Immature natural killer cell (primary cell): ENCODE data around the gene SLAMF6. TPM values are rescaled to one million over a fixed set of nuclear protein-coding genes. Genes with fewer than 3 reads are reported as not detected.
"Not testable (repeated sequence)": the region's sequence is repeated elsewhere in the genome, so short reads cannot be mapped to it uniquely, and the experiment has no call there.

Source experiments
- DNase-seq, 3 donors: peaks; one replicate each; pipeline ENCODE4 v3.0.0; 2022; ENCODE audit warnings: mixed read lengths in 1 of 3
- H3K27ac Mint-ChIP-seq, 6 donors: one replicate each; pipeline ENCODE4 v1.8.0; 2020; ENCODE audit warnings: mixed read lengths in 6 of 6, mild to moderate bottlenecking in 5 of 6, inconsistent platforms in 4 of 6, moderate library complexity in 3 of 6
- H3K27me3 Mint-ChIP-seq, 3 donors: one replicate each; pipeline ENCODE4 v1.8.0; 2020 to 2021; ENCODE audit warnings: low read depth in 3 of 3, mild to moderate bottlenecking in 3 of 3, mixed read lengths in 3 of 3, moderate library complexity in 3 of 3, inconsistent platforms in 1 of 3
- H3K36me3 Mint-ChIP-seq, 3 donors: one replicate each; pipeline ENCODE4 v1.8.0; 2020; ENCODE audit warnings: mixed read lengths in 3 of 3, inconsistent platforms in 2 of 3, mild to moderate bottlenecking in 2 of 3
- H3K4me1 Mint-ChIP-seq, 2 donors: one replicate each; pipeline ENCODE4 v1.8.0; 2020; ENCODE audit warnings: inconsistent platforms in 2 of 2, mild to moderate bottlenecking in 2 of 2, mixed read lengths in 2 of 2, moderate library complexity in 1 of 2
- H3K4me3 Mint-ChIP-seq, 5 donors: one replicate each; pipeline ENCODE4 v1.8.0; 2020; ENCODE audit warnings: mild to moderate bottlenecking in 5 of 5, mixed read lengths in 5 of 5, inconsistent platforms in 3 of 5, moderate library complexity in 3 of 5
- H3K9me3 Mint-ChIP-seq, 6 donors: one replicate each; pipeline ENCODE4 v1.8.0; 2020; ENCODE audit warnings: mild to moderate bottlenecking in 6 of 6, mixed read lengths in 6 of 6, inconsistent platforms in 4 of 6, moderate library complexity in 3 of 6
- polyA plus RNA-seq, 3 donors: library from polyadenylated mRNA; unstranded; fragments of 300-500 nt; fragmentation: Illumina TruSeq; gene quantifications; one replicate each; pipeline ENCODE4 v1.2.3, GENCODE V29; 2021

The SLAMF6 gene
- polyA plus RNA-seq, 3 donors from 2014 or later = 105 to 210 (median 125) TPM

DNA sequence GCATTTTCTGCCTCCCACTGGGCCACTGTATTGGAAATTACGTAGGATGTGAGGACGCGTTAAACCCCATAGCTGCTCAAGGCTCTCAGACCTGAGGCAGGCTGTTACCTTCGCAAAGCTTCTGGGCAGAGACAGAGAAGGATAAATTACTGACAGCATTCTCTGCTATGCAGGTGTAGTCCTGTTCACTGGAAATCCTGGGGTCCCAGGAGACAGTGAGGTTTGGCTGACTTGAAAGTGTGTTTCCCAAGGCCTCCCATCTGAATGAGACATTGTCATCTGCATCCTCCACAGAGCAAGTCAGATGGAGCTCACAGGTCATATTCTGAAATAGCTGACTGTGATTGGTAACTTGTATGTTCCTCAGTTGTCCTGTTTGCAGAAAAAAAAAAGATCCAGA is 32.0 kb downstream of the SLAMF6 start:
- H3K4me3 Mint-ChIP-seq = no peak overlapping the region
- H3K36me3 Mint-ChIP-seq = peaks cover 18 to 53% (median 41%) of the 10 kb centered on the region in 3 donors
- H3K4me1 Mint-ChIP-seq = peaks cover 16 to 52% of the 10 kb centered on the region in 2 donors
- H3K27me3 Mint-ChIP-seq = no peaks in the 10 kb centered on the region
- H3K9me3 Mint-ChIP-seq = no peaks in the 10 kb centered on the region
- no peak for DNase-seq
- H3K27ac Mint-ChIP-seq = peak overlapping the region in 2 of 6 donors; percentile 12 to 84

GRCh38 chr1:160489513-160490261 is 33.4 kb downstream of the SLAMF6 start:
- DNase-seq = no peak
- Mint-ChIP-seq H3K27me3 (no peaks in the 10 kb centered on the region), H3K4me3 (no peak overlapping the region), H3K4me1 (peaks cover 10 to 38% of the 10 kb centered on the region in 2 donors), H3K36me3 (peaks cover 18 to 49% (median 41%) of the 10 kb centered on the region in 3 donors), H3K9me3 (no peaks in the 10 kb centered on the region), H3K27ac (peak overlapping the region in 5 of 6 donors; percentile 12 to 84 (median 79))

GRCh38 chr1:160488347-160489058 is 34.6 kb downstream of the SLAMF6 start:
- peaks cover 7 to 39% of the 10 kb centered on the region in 2 donors for H3K4me1 Mint-ChIP-seq

DNA sequence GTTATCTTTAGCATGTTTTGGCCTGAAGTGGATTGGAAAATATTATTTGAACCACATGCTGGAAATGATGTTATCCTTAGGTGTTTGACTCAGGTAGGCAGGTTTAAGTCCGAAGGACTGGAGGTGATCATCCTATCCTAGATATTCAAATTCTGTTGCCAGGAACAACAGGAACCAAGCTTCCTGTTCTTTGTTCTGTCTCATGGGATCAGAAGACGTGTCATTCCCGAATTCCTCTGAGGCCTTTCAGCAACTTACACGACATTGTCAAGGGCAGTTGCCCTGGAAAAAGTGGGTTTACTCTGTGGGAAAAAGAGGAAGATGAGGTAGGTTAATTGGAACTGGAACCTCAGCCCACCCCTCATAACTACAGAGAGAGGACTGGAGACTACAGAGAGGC is 36.6 kb downstream of the SLAMF6 start:
- DNase-seq = no peak
- peaks cover 14 to 45% (median 36%) of the 10 kb centered on the region in 3 donors for H3K36me3 Mint-ChIP-seq
- no peak overlapping the region for H3K4me3 Mint-ChIP-seq
- H3K27me3 Mint-ChIP-seq = no peaks in the 10 kb centered on the region
- H3K27ac Mint-ChIP-seq = peak overlapping the region; percentile 25 to 84 (median 54)
- peaks cover 21 to 57% of the 10 kb centered on the region in 2 donors for H3K4me1 Mint-ChIP-seq
- H3K9me3 Mint-ChIP-seq = no peaks in the 10 kb centered on the region

More at GRCh38 chr1:160488347-160489058, 34.6 kb downstream of the SLAMF6 start:
- H3K27me3 Mint-ChIP-seq = no peaks in the 10 kb centered on the region
- H3K36me3 Mint-ChIP-seq = peaks cover 14 to 45% (median 36%) of the 10 kb centered on the region in 3 donors
- no peak for DNase-seq
- no peak overlapping the region for H3K4me3 Mint-ChIP-seq
- peak overlapping the region in 5 of 6 donors; percentile 47 to 84 (median 69) for H3K27ac Mint-ChIP-seq
- H3K9me3 Mint-ChIP-seq = no peaks in the 10 kb centered on the region

DNA sequence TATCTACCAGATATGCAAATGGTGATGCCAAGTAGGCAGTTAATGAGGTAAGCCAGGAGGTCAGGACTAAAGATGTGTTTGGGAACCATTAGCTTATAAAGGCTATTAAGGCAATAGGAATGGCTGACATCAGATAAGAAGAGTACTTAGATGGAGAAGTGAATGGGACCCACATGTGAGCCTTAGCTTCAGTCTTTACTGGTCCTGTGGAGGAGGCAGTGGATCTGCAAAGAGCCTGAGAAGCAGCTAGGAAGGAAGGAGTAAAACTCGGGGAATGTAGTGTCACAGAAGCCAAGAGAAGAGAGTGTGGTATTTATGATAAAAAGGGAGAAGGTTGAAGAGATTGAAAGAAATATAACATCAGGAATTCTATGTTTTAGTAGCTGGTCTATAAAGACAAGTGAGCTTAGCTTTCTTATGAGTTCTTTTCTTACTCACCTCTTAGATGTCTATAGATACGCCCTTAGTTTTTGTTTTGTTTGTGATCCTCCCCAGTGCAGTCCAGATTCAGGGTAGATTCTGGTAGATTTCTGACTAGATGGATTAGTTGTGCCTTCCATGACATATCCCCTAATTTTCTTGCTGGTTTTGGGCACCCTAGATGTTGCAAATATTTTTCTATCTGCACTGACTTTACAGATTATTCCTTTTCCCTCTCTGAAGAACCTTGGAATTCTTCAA is 39.4 kb downstream of the SLAMF6 start:
- peaks cover 0 to 9% (median 3%) of the 10 kb centered on the region in 6 donors for H3K9me3 Mint-ChIP-seq
- H3K36me3 Mint-ChIP-seq = peaks cover 21 to 33% (median 24%) of the 10 kb centered on the region in 3 donors
- DNase-seq = no peak
- H3K27me3 Mint-ChIP-seq = no peaks in the 10 kb centered on the region
- no peak overlapping the region for H3K4me3 Mint-ChIP-seq
- peaks cover 38 to 62% of the 10 kb centered on the region in 2 donors for H3K4me1 Mint-ChIP-seq
- H3K27ac Mint-ChIP-seq = peak overlapping the region; percentile 68 to 90 (median 82)

DNA sequence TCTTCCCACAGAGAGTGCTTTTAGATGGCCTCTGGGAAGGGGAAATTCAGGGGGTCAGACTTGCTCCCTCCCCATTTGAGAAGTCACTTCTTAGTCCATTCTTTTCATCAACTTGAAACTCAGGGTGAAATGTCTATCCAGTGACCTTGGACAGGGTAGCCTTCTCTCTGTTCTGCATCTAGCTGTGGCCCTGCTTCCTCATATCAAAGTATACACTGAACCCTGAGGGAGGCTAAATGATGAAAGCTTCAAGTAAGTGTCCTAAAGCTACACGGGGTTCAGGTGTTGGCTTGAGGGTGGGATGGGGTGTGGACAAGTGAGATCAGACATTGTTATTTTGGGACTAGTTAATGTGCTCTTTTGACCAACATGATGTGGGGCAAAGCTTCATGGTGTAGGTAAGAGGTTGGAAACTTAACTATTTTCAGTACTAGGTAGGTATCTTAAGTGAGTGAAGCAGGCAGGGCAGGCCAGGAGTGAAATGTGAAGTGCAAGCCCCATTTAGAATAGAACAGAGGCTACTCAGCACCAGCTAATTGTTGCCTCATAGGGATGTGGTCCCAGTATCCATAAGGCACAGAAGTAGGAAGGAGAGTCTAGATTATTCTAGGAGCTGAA is 41.0 kb downstream of the SLAMF6 start:
- peaks cover 2 to 13% (median 9%) of the 10 kb centered on the region in 6 donors for H3K9me3 Mint-ChIP-seq
- peak overlapping the region in 1 of 5 donors; percentile 54 for H3K4me3 Mint-ChIP-seq
- H3K27me3 Mint-ChIP-seq = peaks cover 0 to 2% (median 0%) of the 10 kb centered on the region in 3 donors
- peaks cover 17 to 31% (median 26%) of the 10 kb centered on the region in 3 donors for H3K36me3 Mint-ChIP-seq
- H3K27ac Mint-ChIP-seq = peak overlapping the region; percentile 65 to 91 (median 80)
- H3K4me1 Mint-ChIP-seq = peaks cover 40 to 52% of the 10 kb centered on the region in 2 donors
- no peak for DNase-seq

DNA sequence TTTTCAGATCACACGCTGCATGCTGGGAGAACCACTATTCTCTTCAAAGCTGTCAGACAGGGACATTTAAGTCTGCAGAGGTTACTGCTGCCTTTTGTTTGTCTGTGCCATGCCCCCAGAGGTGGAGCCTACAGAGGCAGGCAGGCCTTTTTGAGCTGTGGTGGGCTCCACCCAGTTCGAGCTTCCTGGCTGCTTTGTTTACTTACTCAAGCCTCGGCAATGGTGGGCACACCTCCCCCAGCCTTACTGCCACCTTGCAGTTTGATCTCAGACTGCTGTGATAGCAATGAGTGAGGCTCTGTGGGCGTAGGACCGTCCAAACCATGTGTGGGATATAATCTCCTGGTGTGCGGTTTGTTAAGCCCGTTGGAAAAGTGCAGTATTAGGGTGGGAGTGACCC is 42.3 kb downstream of the SLAMF6 start:
- Mint-ChIP-seq H3K4me1 (peaks cover 40 to 44% of the 10 kb centered on the region in 2 donors), H3K36me3 (peaks cover 7 to 20% (median 17%) of the 10 kb centered on the region in 3 donors), H3K4me3 (peak overlapping the region; percentile 38 to 63 (median 58)), H3K27ac (peak overlapping the region; percentile 65 to 91 (median 80)), H3K9me3 (peaks cover 2 to 13% (median 9%) of the 10 kb centered on the region in 6 donors)
- H3K27me3 Mint-ChIP-seq = not testable (repeated sequence)
- peak; percentile 50 to 66 (median 53) for DNase-seq

DNA sequence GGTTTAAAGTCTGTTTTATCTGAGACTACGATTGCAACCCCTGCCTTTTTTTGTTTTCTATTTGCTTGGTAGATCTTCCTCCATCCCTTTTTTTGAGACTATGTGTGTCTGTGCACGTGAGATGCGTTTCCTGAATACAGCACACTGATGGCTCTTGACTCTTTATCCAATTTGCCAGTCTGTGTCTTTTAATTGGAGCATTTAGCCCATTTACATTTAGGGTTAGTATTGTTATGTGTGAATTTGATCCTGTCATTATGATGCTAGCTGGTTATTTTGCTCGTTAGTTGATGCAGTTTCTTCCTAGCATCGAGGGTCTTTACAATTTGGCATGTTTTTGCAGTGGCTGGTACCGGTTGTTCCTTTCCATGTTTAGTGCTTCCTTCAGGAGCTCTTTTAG is 44.0 kb downstream of the SLAMF6 start:
- Mint-ChIP-seq H3K4me1 (peaks cover 40 to 44% of the 10 kb centered on the region in 2 donors), H3K9me3 (peaks cover 2 to 13% (median 9%) of the 10 kb centered on the region in 6 donors), H3K4me3 (peak overlapping the region in 1 of 5 donors; percentile 22), H3K27ac (peak overlapping the region in 2 of 6 donors; percentile 43 to 50), H3K36me3 (peaks cover 0 to 13% (median 12%) of the 10 kb centered on the region in 3 donors)
- not testable (repeated sequence) for DNase-seq, H3K27me3 Mint-ChIP-seq

DNA sequence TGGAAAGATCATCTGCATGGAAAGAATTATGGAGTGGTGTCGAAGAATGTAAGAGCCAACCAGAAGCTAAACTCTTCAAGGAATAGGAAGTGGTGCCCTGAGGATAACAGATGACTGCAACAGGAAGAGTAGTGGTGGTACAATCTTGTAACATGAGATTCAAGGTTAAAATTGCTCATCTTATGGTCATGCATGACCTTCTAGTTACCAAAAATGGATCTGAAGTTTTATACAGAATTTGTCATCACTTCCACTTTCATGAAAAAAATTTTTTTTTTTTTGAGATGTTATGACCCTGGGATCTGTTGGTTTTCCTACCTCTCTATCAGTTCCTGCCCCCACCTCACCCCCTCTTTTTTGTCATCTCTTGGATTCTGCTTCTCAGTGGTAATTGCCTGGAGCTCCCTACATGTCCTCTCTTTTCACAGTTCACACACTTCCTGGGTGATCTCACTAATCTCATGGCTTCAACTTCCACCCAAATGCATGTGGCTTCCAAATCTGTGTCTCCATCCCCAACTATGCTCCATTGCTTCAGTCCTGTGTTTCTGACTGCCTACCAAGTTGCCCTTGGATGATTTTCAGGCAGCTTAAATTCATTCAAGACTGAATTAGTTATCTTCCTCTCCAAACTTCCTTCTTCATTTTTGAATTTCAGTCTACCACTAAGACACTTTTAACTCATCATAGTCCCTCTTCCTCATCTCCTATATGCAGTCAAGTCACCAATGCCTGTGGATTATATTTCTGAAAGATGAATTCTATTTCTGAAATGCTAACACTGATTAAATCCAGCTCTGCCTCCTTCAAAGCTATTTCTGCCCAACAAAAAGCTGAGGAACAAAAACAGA is 48.4 kb downstream of the SLAMF6 start:
- peaks cover 0 to 13% (median 8%) of the 10 kb centered on the region in 3 donors for H3K36me3 Mint-ChIP-seq
- peaks cover 0 to 2% (median 2%) of the 10 kb centered on the region in 3 donors for H3K27me3 Mint-ChIP-seq
- no peak overlapping the region for H3K27ac Mint-ChIP-seq
- H3K9me3 Mint-ChIP-seq = peaks cover 2 to 10% (median 7%) of the 10 kb centered on the region in 6 donors
- no peak overlapping the region for H3K4me3 Mint-ChIP-seq
- H3K4me1 Mint-ChIP-seq = peaks cover 1 to 6% of the 10 kb centered on the region in 2 donors
- DNase-seq = no peak

GRCh38 chr1:160472112-160472511 is 50.9 kb downstream of the SLAMF6 start:
- Mint-ChIP-seq H3K4me3 (no peak overlapping the region), H3K36me3 (no peaks in the 10 kb centered on the region), H3K27ac (no peak overlapping the region), H3K9me3 (no peaks in the 10 kb centered on the region), H3K4me1 (peaks cover 3 to 5% of the 10 kb centered on the region in 2 donors), H3K27me3 (peaks cover 0 to 2% (median 0%) of the 10 kb centered on the region in 3 donors)
- no peak for DNase-seq

DNA sequence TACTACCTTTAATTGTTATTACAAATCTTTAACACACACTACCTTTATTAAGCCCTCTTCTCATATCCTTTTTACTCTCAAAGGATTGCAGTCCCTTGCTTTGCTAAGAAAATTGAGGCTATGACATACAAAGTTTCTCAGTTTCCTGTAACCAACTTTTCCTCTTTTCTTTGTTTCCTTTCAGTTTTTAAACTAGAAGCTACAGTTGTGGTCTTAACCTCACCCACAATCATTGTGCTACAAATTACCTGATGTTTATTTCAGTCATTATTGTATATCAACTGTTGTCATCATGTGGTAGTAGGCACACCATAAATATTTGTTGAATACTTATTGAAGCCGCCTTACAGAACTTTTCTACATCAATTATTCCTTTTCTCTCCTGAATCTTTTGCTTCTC is 51.8 kb downstream of the SLAMF6 start:
- H3K27me3 Mint-ChIP-seq = peaks cover 0 to 3% (median 2%) of the 10 kb centered on the region in 3 donors
- peaks cover 5% of the 10 kb centered on the region in 2 donors for H3K4me1 Mint-ChIP-seq
- H3K27ac Mint-ChIP-seq = no peak overlapping the region

DNA sequence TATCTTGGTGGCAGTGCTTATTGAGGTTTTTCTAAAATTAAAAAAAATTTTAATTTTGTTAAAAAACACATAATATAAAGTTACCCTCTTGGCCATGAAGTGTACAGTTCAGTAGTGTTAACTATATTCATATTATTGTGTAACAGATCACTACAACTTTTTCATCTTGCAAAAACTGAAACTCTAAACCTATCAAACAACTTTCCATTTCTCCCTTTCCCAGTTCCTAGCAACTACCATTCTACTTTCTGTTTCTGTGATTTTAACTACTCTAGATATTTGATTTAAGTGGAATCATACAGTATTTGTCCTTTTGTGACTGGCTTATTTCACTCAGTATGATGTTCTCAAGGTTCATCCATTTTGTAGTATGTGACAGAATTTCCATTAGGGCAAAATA is 55.5 kb downstream of the SLAMF6 start:
- Mint-ChIP-seq H3K27ac (no peak overlapping the region), H3K27me3 (peaks cover 0 to 6% (median 2%) of the 10 kb centered on the region in 3 donors), H3K9me3 (no peaks in the 10 kb centered on the region), H3K4me1 (peaks cover 5% of the 10 kb centered on the region in 2 donors), H3K36me3 (no peaks in the 10 kb centered on the region), H3K4me3 (no peak overlapping the region)
- no peak for DNase-seq

More for the DNA sequence above, 51.8 kb downstream of the SLAMF6 start:
- H3K4me3 Mint-ChIP-seq = no peak overlapping the region
- H3K36me3 Mint-ChIP-seq = no peaks in the 10 kb centered on the region
- no peaks in the 10 kb centered on the region for H3K9me3 Mint-ChIP-seq
- no peak for DNase-seq
